ENCODE measurements around the gene MAP2K1. TPM values are rescaled to one million over a fixed set of nuclear protein-coding genes. Genes with fewer than 3 reads are reported as not detected.
"Not testable (repeated sequence)": the region's sequence is repeated elsewhere in the genome, so short reads cannot be mapped to it uniquely, and the experiment has no call there.

Gene MAP2K1
- polyA plus RNA-seq, 2 donors, result 34.5 to 68.1 TPM

- H3K36me3 ChIP-seq (ENCODE audit: control insufficient read depth in 2 of 2, insufficient read depth in 2 of 2, low read length in 1 of 2), result peaks cover 8 to 28% of the 10 kb centered on the region in 2 donors
- no peaks in the 10 kb centered on the region for H3K9me3 ChIP-seq (ENCODE audit: control insufficient read depth in 2 of 2, insufficient read depth in 1 of 2, low read depth in 1 of 2, low read length in 1 of 2)
- 87% methylated on average over 2 of the region's 2 CpGs for WGBS, 2 donors
Observed at GRCh38 chr15:66440501-66440900, 53.8 kb downstream of the MAP2K1 start.

GRCh38 chr15:66452420-66452819 is 65.7 kb downstream of the MAP2K1 start:
- no peaks in the 10 kb centered on the region for H3K27me3 ChIP-seq (ENCODE audit: control insufficient read depth in 1 of 2, insufficient read depth in 2 of 2, low read length in 2 of 2)
- WGBS, 2 donors, result 88 to 92% methylated on average over 4 of the region's 4 CpGs
- H3K4me1 ChIP-seq (ENCODE audit: control insufficient read depth in 2 of 2, insufficient read depth in 2 of 2, low read length in 1 of 2), result no peaks in the 10 kb centered on the region
- H3K36me3 ChIP-seq (ENCODE audit: control insufficient read depth in 2 of 2, insufficient read depth in 2 of 2, low read length in 1 of 2), result no peaks in the 10 kb centered on the region
- H3K4me3 ChIP-seq (ENCODE audit: low read depth in 1 of 2, low read length in 2 of 2), result no peak overlapping the region
- no peaks in the 10 kb centered on the region for H3K9me3 ChIP-seq (ENCODE audit: control insufficient read depth in 2 of 2, insufficient read depth in 1 of 2, low read depth in 1 of 2, low read length in 1 of 2)
- H3K27ac ChIP-seq (ENCODE audit: low read depth in 2 of 2, low read length in 1 of 2), result no peak overlapping the region

More at GRCh38 chr15:66440501-66440900, 53.8 kb downstream of the MAP2K1 start:
- no peaks in the 10 kb centered on the region for H3K4me1 ChIP-seq (ENCODE audit: control insufficient read depth in 2 of 2, insufficient read depth in 2 of 2, low read length in 1 of 2)
- H3K27me3 ChIP-seq (ENCODE audit: control insufficient read depth in 1 of 2, insufficient read depth in 2 of 2, low read length in 2 of 2), result no peaks in the 10 kb centered on the region
- H3K27ac ChIP-seq (ENCODE audit: low read depth in 2 of 2, low read length in 1 of 2), result no peak overlapping the region
- no peak overlapping the region for H3K4me3 ChIP-seq (ENCODE audit: low read depth in 1 of 2, low read length in 2 of 2)

- Histone ChIP-seq H3K9me3 (ENCODE audit: control insufficient read depth in 2 of 2, insufficient read depth in 1 of 2, low read depth in 1 of 2, low read length in 1 of 2) (no peaks in the 10 kb centered on the region), H3K36me3 (ENCODE audit: control insufficient read depth in 2 of 2, insufficient read depth in 2 of 2, low read length in 1 of 2) (no peaks in the 10 kb centered on the region), H3K4me1 (ENCODE audit: control insufficient read depth in 2 of 2, insufficient read depth in 2 of 2, low read length in 1 of 2) (no peaks in the 10 kb centered on the region), H3K27me3 (ENCODE audit: control insufficient read depth in 1 of 2, insufficient read depth in 2 of 2, low read length in 2 of 2) (no peaks in the 10 kb centered on the region), H3K27ac (ENCODE audit: low read depth in 2 of 2, low read length in 1 of 2) (no peak overlapping the region), H3K4me3 (ENCODE audit: low read depth in 1 of 2, low read length in 2 of 2) (no peak overlapping the region)
- 85 to 89% methylated on average over 1 of the region's 1 CpG for WGBS, 2 donors
Observed at GRCh38 chr15:66452971-66453580, 66.4 kb downstream of the MAP2K1 start.

- H3K36me3 ChIP-seq (ENCODE audit: control insufficient read depth in 2 of 2, insufficient read depth in 2 of 2, low read length in 1 of 2), result no peaks in the 10 kb centered on the region
- no peaks in the 10 kb centered on the region for H3K9me3 ChIP-seq (ENCODE audit: control insufficient read depth in 2 of 2, insufficient read depth in 1 of 2, low read depth in 1 of 2, low read length in 1 of 2)
- H3K27me3 ChIP-seq (ENCODE audit: control insufficient read depth in 1 of 2, insufficient read depth in 2 of 2, low read length in 2 of 2), result no peaks in the 10 kb centered on the region
- no peak overlapping the region for H3K4me3 ChIP-seq (ENCODE audit: low read depth in 1 of 2, low read length in 2 of 2)
- WGBS, 2 donors, result 83 to 93% methylated on average over 2 of the region's 2 CpGs
- H3K27ac ChIP-seq (ENCODE audit: low read depth in 2 of 2, low read length in 1 of 2), result no peak overlapping the region
- no peaks in the 10 kb centered on the region for H3K4me1 ChIP-seq (ENCODE audit: control insufficient read depth in 2 of 2, insufficient read depth in 2 of 2, low read length in 1 of 2)
Observed at GRCh38 chr15:66454143-66454542, 67.4 kb downstream of the MAP2K1 start.

GRCh38 chr15:66456211-66456610 is 69.5 kb downstream of the MAP2K1 start:
- WGBS, 2 donors, result 59 to 65% methylated on average over 3 of the region's 3 CpGs

GRCh38 chr15:66459818-66460615 is 73.3 kb downstream of the MAP2K1 start:
- H3K9me3 ChIP-seq (ENCODE audit: control insufficient read depth in 2 of 2, insufficient read depth in 1 of 2, low read depth in 1 of 2, low read length in 1 of 2), result no peaks in the 10 kb centered on the region
- peaks cover 0 to 5% of the 10 kb centered on the region in 2 donors for H3K36me3 ChIP-seq (ENCODE audit: control insufficient read depth in 2 of 2, insufficient read depth in 2 of 2, low read length in 1 of 2)
- H3K4me3 ChIP-seq (ENCODE audit: low read depth in 1 of 2, low read length in 2 of 2), result no peak overlapping the region
- no peaks in the 10 kb centered on the region for H3K27me3 ChIP-seq (ENCODE audit: control insufficient read depth in 1 of 2, insufficient read depth in 2 of 2, low read length in 2 of 2)
- peaks cover 0 to 5% of the 10 kb centered on the region in 2 donors for H3K4me1 ChIP-seq (ENCODE audit: control insufficient read depth in 2 of 2, insufficient read depth in 2 of 2, low read length in 1 of 2)
- 72 to 75% methylated on average over 3 of the region's 3 CpGs for WGBS, 2 donors
- peak overlapping the region in 1 of 2 donors; percentile 26 for H3K27ac ChIP-seq (ENCODE audit: low read depth in 2 of 2, low read length in 1 of 2)

More at GRCh38 chr15:66456211-66456610, 69.5 kb downstream of the MAP2K1 start:
- Histone ChIP-seq H3K4me1 (ENCODE audit: control insufficient read depth in 2 of 2, insufficient read depth in 2 of 2, low read length in 1 of 2) (peaks cover 0 to 5% of the 10 kb centered on the region in 2 donors), H3K36me3 (ENCODE audit: control insufficient read depth in 2 of 2, insufficient read depth in 2 of 2, low read length in 1 of 2) (no peaks in the 10 kb centered on the region), H3K4me3 (ENCODE audit: low read depth in 1 of 2, low read length in 2 of 2) (no peak overlapping the region), H3K9me3 (ENCODE audit: control insufficient read depth in 2 of 2, insufficient read depth in 1 of 2, low read depth in 1 of 2, low read length in 1 of 2) (no peaks in the 10 kb centered on the region), H3K27me3 (ENCODE audit: control insufficient read depth in 1 of 2, insufficient read depth in 2 of 2, low read length in 2 of 2) (no peaks in the 10 kb centered on the region), H3K27ac (ENCODE audit: low read depth in 2 of 2, low read length in 1 of 2) (peak overlapping the region in 1 of 2 donors; percentile 18)

DNA sequence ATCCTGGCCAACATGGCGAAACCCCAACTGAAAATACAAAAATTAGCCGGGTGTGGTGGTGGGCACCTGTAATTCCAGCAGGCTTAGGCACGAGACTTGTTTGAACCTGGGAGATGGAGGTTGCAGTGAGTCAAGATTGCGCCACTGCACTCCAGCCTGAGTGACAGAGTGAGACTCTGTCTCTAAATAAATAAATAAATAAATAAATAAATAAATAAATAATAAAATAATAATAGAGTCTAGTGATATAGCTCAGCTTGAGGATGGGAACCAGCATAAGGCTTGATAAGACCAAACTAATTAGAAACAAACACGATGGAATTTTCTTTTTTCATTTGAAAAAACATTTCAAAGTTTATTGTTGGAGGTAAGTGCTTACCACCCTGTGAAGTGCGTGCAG is 74.6 kb downstream of the MAP2K1 start:
- WGBS, 2 donors, result 84 to 89% methylated on average over 6 of the region's 6 CpGs
- H3K27me3 ChIP-seq (ENCODE audit: control insufficient read depth in 1 of 2, insufficient read depth in 2 of 2, low read length in 2 of 2); H3K4me3 ChIP-seq (ENCODE audit: low read depth in 1 of 2, low read length in 2 of 2): not testable (repeated sequence)

GRCh38 chr15:66461917-66462316 is 75.2 kb downstream of the MAP2K1 start:
- Histone ChIP-seq H3K36me3 (ENCODE audit: control insufficient read depth in 2 of 2, insufficient read depth in 2 of 2, low read length in 1 of 2) (peaks cover 0 to 5% of the 10 kb centered on the region in 2 donors), H3K4me1 (ENCODE audit: control insufficient read depth in 2 of 2, insufficient read depth in 2 of 2, low read length in 1 of 2) (peaks cover 0 to 5% of the 10 kb centered on the region in 2 donors), H3K27me3 (ENCODE audit: control insufficient read depth in 1 of 2, insufficient read depth in 2 of 2, low read length in 2 of 2) (no peaks in the 10 kb centered on the region), H3K27ac (ENCODE audit: low read depth in 2 of 2, low read length in 1 of 2) (peak overlapping the region in 1 of 2 donors; percentile 12), H3K4me3 (ENCODE audit: low read depth in 1 of 2, low read length in 2 of 2) (no peak overlapping the region), H3K9me3 (ENCODE audit: control insufficient read depth in 2 of 2, insufficient read depth in 1 of 2, low read depth in 1 of 2, low read length in 1 of 2) (no peaks in the 10 kb centered on the region)
- 74 to 82% methylated on average over 2 of the region's 2 CpGs for WGBS, 2 donors

More for the DNA sequence above, 74.6 kb downstream of the MAP2K1 start:
- peak overlapping the region; percentile 12 to 85 for H3K27ac ChIP-seq (ENCODE audit: low read depth in 2 of 2, low read length in 1 of 2)
- H3K9me3 ChIP-seq (ENCODE audit: control insufficient read depth in 2 of 2, insufficient read depth in 1 of 2, low read depth in 1 of 2, low read length in 1 of 2); H3K4me1 ChIP-seq (ENCODE audit: control insufficient read depth in 2 of 2, insufficient read depth in 2 of 2, low read length in 1 of 2); H3K36me3 ChIP-seq (ENCODE audit: control insufficient read depth in 2 of 2, insufficient read depth in 2 of 2, low read length in 1 of 2): not testable (repeated sequence)

GRCh38 chr15:66462627-66463026 is 75.9 kb downstream of the MAP2K1 start:
- H3K27me3 ChIP-seq (ENCODE audit: control insufficient read depth in 1 of 2, insufficient read depth in 2 of 2, low read length in 2 of 2), result no peaks in the 10 kb centered on the region
- peaks cover 0 to 5% of the 10 kb centered on the region in 2 donors for H3K4me1 ChIP-seq (ENCODE audit: control insufficient read depth in 2 of 2, insufficient read depth in 2 of 2, low read length in 1 of 2)
- peak overlapping the region in 1 of 2 donors; percentile 31 for H3K27ac ChIP-seq (ENCODE audit: low read depth in 2 of 2, low read length in 1 of 2)
- H3K9me3 ChIP-seq (ENCODE audit: control insufficient read depth in 2 of 2, insufficient read depth in 1 of 2, low read depth in 1 of 2, low read length in 1 of 2), result no peaks in the 10 kb centered on the region
- whole genome bisulfite sequencing, 2 donors, result 71 to 85% methylated on average over 4 of the region's 4 CpGs
- H3K36me3 ChIP-seq (ENCODE audit: control insufficient read depth in 2 of 2, insufficient read depth in 2 of 2, low read length in 1 of 2), result peaks cover 0 to 5% of the 10 kb centered on the region in 2 donors
- no peak overlapping the region for H3K4me3 ChIP-seq (ENCODE audit: low read depth in 1 of 2, low read length in 2 of 2)

Data from esophagus (tissue), 2 donors.